ENCODE measurements around the gene FAM131A.
A peak's percentile ranks its signal among the peaks of the same experiment; 100 is the strongest.

The FAM131A gene

DNA sequence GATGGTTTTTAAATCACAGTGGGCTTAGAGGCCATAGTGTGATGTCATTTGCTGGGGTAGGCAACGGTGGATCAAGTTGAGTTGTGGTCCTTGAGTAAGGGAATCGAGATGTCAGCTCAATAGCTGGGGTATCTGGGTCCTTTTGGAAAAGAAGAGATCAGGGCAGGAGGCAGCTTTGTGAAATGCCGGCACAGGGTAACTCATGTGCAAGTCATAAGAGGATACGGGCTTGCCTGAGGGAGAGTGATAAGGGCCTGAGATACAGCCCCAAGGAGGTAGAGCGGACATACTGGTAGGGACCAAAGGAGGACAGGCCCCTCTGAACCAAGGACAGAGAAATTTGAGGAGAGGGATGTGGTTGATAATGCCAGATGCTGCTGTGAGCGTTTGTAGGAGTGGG, 4.2 kb upstream of the FAM131A start:
- no peak for DNase-seq
- Histone ChIP-seq H3K4me3 (ENCODE audit: control insufficient read depth in 1 of 7, extremely low read depth in 1 of 7, insufficient read depth in 4 of 7, low read depth in 2 of 7, low read length in 6 of 7) (no peak overlapping the region), H3K27ac (ENCODE audit: insufficient read depth in 1 of 2, low read depth in 1 of 2, low read length in 2 of 2, poor library complexity in 1 of 2, severe bottlenecking in 2 of 2) (peak overlapping the region; percentile 2 to 35), H3K4me1 (ENCODE audit: control extremely low read depth in 1 of 4, control insufficient read depth in 4 of 4, insufficient read depth in 4 of 4, low read length in 3 of 4) (peaks cover 1 to 25% (median 17%) of the 10 kb centered on the region in 4 experiments), H3K36me3 (ENCODE audit: control insufficient read depth in 4 of 4, insufficient read depth in 4 of 4, low read length in 3 of 4) (peaks cover 17 to 69% (median 57%) of the 10 kb centered on the region in 4 experiments), H3K9me3 (ENCODE audit: control extremely low read depth in 1 of 5, control insufficient read depth in 4 of 5, insufficient read depth in 2 of 5, low read depth in 1 of 5, low read length in 4 of 5) (no peaks in the 10 kb centered on the region), H3K27me3 (replicated peaks in 2 of 5; ENCODE audit: control insufficient read depth in 4 of 5, insufficient read depth in 5 of 5, low read length in 4 of 5) (no peaks in the 10 kb centered on the region)
- ChIA-PET POLR2A (no interaction called here), CTCF (interaction anchor here (0.8 to 1.4 kb wide), 2 partner anchors 20 to 23 kb away, joined by 3 to 5 read pairs; no protein-coding TSS in a partner anchor)
- WGBS (ENCODE audit: insufficient coverage): 95% methylated on average over 6 of the region's 6 CpGs

DNA sequence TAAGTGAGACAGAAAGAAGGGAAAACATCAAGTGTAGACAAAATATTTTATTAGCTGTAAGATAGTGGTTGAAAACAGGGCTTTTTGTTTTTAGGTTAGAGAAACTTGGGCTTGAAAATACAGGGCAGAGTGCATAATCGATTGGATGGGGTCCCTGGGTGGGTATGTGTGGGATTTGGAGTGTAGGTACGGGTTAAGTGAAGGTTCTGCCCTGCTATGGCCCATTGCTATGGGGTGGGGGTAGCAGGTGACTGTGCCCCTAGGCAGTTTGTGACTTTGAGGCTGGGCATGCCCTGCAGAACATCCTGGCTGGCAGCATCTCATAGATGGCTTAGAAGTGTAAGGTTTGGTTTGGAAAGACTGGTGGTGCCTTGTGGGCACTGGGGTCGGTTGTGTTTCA, 3.7 kb upstream of the FAM131A start:
- no peaks in the 10 kb centered on the region for H3K9me3 ChIP-seq (ENCODE audit: control extremely low read depth in 1 of 5, control insufficient read depth in 4 of 5, insufficient read depth in 2 of 5, low read depth in 1 of 5, low read length in 4 of 5)
- H3K27ac ChIP-seq (ENCODE audit: insufficient read depth in 1 of 2, low read depth in 1 of 2, low read length in 2 of 2, poor library complexity in 1 of 2, severe bottlenecking in 2 of 2): peak overlapping the region; percentile 2 to 56
- no peaks in the 10 kb centered on the region for H3K27me3 ChIP-seq (replicated peaks in 2 of 5; ENCODE audit: control insufficient read depth in 4 of 5, insufficient read depth in 5 of 5, low read length in 4 of 5)
- WGBS (ENCODE audit: insufficient coverage): 100% methylated on average over 2 of the region's 3 CpGs
- CTCF ChIA-PET: interaction anchor here (0.8 to 1.4 kb wide), 2 partner anchors 20 to 23 kb away, joined by 3 to 5 read pairs; no protein-coding TSS in a partner anchor
- no peak overlapping the region for H3K4me3 ChIP-seq (ENCODE audit: control insufficient read depth in 1 of 7, extremely low read depth in 1 of 7, insufficient read depth in 4 of 7, low read depth in 2 of 7, low read length in 6 of 7)
- H3K4me1 ChIP-seq (ENCODE audit: control extremely low read depth in 1 of 4, control insufficient read depth in 4 of 4, insufficient read depth in 4 of 4, low read length in 3 of 4): peaks cover 1 to 30% (median 17%) of the 10 kb centered on the region in 4 experiments
- DNase-seq: no peak
- H3K36me3 ChIP-seq (ENCODE audit: control insufficient read depth in 4 of 4, insufficient read depth in 4 of 4, low read length in 3 of 4): peaks cover 12 to 64% (median 54%) of the 10 kb centered on the region in 4 experiments
- POLR2A ChIA-PET: no interaction called here

DNA sequence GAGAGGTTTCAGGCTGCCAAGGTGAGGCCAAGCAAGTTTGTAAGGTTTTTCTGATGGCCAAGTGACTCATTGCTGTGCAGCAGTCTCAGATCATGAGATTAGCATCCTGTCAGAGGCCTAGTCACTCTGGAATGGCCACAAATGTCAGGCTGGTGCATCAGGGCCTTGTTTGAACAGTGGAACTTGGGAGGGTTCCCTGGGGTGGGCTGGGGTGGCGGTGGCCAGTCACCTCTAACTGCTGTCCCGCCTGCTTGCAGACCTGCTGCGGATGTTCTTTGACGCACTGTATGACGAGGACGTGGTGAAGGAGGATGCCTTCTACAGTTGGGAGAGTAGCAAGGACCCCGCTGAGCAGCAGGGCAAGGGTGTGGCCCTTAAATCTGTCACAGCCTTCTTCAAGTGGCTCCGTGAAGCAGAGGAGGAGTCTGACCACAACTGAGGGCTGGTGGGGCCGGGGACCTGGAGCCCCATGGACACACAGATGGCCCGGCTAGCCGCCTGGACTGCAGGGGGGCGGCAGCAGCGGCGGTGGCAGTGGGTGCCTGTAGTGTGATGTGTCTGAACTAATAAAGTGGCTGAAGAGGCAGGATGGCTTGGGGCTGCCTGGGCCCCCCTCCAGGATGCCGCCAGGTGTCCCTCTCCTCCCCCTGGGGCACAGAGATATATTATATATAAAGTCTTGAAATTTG, 2.8 kb upstream of the FAM131A start:
- ChIA-PET CTCF (interaction anchor here (1.0 to 1.4 kb wide), 2 partner anchors 24 to 33 kb away, joined by 4 to 5 read pairs; no protein-coding TSS in a partner anchor), POLR2A (no interaction called here)
- peak overlapping the region; percentile 2 to 84 for H3K27ac ChIP-seq (ENCODE audit: insufficient read depth in 1 of 2, low read depth in 1 of 2, low read length in 2 of 2, poor library complexity in 1 of 2, severe bottlenecking in 2 of 2)
- peaks cover 1 to 32% (median 17%) of the 10 kb centered on the region in 4 experiments for H3K4me1 ChIP-seq (ENCODE audit: control extremely low read depth in 1 of 4, control insufficient read depth in 4 of 4, insufficient read depth in 4 of 4, low read length in 3 of 4)
- peaks cover 8 to 57% (median 46%) of the 10 kb centered on the region in 4 experiments for H3K36me3 ChIP-seq (ENCODE audit: control insufficient read depth in 4 of 4, insufficient read depth in 4 of 4, low read length in 3 of 4)
- no peaks in the 10 kb centered on the region for H3K9me3 ChIP-seq (ENCODE audit: control extremely low read depth in 1 of 5, control insufficient read depth in 4 of 5, insufficient read depth in 2 of 5, low read depth in 1 of 5, low read length in 4 of 5)
- 91% methylated on average over 7 of the region's 15 CpGs for WGBS (ENCODE audit: insufficient coverage)
- H3K27me3 ChIP-seq (replicated peaks in 2 of 5; ENCODE audit: control insufficient read depth in 4 of 5, insufficient read depth in 5 of 5, low read length in 4 of 5): no peaks in the 10 kb centered on the region
- H3K4me3 ChIP-seq (ENCODE audit: control insufficient read depth in 1 of 7, extremely low read depth in 1 of 7, insufficient read depth in 4 of 7, low read depth in 2 of 7, low read length in 6 of 7): no peak overlapping the region
- DNase-seq: peak in 2 of 3 donors; percentile 67 to 76

DNA sequence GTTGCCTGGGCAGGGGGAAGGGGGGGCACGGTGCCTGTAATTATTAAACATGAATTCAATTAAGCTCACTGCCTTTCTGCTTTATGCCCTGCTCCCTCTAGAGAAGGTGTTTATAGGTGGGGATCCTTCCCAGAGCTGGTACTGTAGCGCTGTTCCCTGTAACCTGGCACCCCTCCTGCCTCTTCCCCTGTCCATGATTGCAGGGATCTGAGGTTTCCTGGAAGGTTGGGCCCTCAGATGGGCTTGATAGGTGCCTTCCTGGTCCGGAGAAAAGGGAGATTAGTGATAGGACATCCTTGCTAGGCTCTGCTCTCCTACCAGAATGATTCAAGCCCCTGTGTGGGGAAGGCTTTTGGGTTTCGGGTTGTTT, 2.1 kb upstream of the FAM131A start:
- Histone ChIP-seq H3K27ac (ENCODE audit: insufficient read depth in 1 of 2, low read depth in 1 of 2, low read length in 2 of 2, poor library complexity in 1 of 2, severe bottlenecking in 2 of 2) (peak overlapping the region; percentile 61 to 84), H3K36me3 (ENCODE audit: control insufficient read depth in 4 of 4, insufficient read depth in 4 of 4, low read length in 3 of 4) (peaks cover 8 to 52% (median 40%) of the 10 kb centered on the region in 4 experiments), H3K4me3 (ENCODE audit: control insufficient read depth in 1 of 7, extremely low read depth in 1 of 7, insufficient read depth in 4 of 7, low read depth in 2 of 7, low read length in 6 of 7) (peak overlapping the region in 6 of 7 experiments; percentile 67 to 88 (median 74)), H3K9me3 (ENCODE audit: control extremely low read depth in 1 of 5, control insufficient read depth in 4 of 5, insufficient read depth in 2 of 5, low read depth in 1 of 5, low read length in 4 of 5) (no peaks in the 10 kb centered on the region), H3K27me3 (replicated peaks in 2 of 5; ENCODE audit: control insufficient read depth in 4 of 5, insufficient read depth in 5 of 5, low read length in 4 of 5) (no peaks in the 10 kb centered on the region), H3K4me1 (ENCODE audit: control extremely low read depth in 1 of 4, control insufficient read depth in 4 of 4, insufficient read depth in 4 of 4, low read length in 3 of 4) (peaks cover 1 to 32% (median 17%) of the 10 kb centered on the region in 4 experiments)
- ChIA-PET POLR2A (interaction anchor here (0.6 kb wide), 1 partner anchor 9 kb away, joined by 3 read pairs; no protein-coding TSS in a partner anchor), CTCF (interaction anchor here (1.0 kb wide), 1 partner anchor 34 kb away, joined by 4 read pairs; no protein-coding TSS in a partner anchor)
- DNase-seq: no peak
- WGBS (ENCODE audit: insufficient coverage): 67% methylated on average over 1 of the region's 4 CpGs

DNA sequence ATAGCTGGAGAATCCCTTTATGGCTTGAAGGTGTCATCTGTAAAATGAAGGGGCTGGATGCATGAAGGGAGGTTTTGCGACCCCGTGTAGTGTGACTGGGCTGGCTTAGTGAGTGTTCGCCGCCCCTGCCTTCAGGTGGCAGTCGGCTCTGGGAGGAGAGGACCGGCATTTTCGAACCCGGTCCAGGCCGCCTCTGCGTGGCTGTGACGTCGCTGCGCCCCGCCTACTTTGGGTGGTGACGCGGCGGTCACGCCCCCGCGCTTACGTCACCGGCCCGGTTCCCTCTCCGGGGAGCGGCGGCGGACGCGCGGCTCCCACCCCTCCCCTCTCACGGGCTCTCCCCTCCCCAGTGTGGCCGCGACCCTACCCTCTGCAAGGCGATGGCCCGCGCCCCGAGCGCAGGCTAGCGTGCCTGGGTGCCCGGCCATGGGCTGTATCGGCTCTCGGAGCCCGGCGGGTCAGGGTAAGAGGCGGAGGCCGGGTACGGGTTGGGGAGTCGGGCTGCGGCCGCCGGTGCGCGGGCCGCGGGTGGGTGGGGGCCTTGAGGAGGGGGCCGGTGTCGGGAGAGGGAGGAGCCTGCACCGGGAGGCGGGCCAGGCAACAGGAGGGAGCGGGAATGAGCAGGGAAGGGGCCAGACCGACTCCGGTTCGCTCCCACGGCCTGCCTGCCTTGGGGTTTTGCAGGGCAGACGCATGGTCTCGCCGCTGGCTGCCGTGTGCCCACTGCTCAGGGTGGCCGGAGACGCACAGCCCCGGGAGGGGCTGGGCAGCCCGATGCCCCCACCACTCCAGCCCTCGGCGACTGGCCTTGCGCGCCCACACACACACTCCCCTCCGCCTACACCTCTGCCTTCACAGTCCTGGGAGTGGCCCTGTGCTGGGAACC, 1.5 kb upstream of the FAM131A start:
- no peaks in the 10 kb centered on the region for H3K27me3 ChIP-seq (replicated peaks in 2 of 5; ENCODE audit: control insufficient read depth in 4 of 5, insufficient read depth in 5 of 5, low read length in 4 of 5)
- WGBS (ENCODE audit: insufficient coverage): under 1% methylated on average over 55 of the region's 77 CpGs
- H3K4me1 ChIP-seq (ENCODE audit: control extremely low read depth in 1 of 4, control insufficient read depth in 4 of 4, insufficient read depth in 4 of 4, low read length in 3 of 4): peaks cover 1 to 32% (median 18%) of the 10 kb centered on the region in 4 experiments
- CTCF ChIA-PET: interaction anchor here (1.0 to 1.7 kb wide), 3 partner anchors 15 to 34 kb away, joined by 3 to 5 read pairs (median 4); no protein-coding TSS in a partner anchor
- peak overlapping the region; percentile 43 to 88 (median 73) for H3K4me3 ChIP-seq (ENCODE audit: control insufficient read depth in 1 of 7, extremely low read depth in 1 of 7, insufficient read depth in 4 of 7, low read depth in 2 of 7, low read length in 6 of 7)
- DNase-seq: peak; percentile 69 to 84 (median 83)
- peaks cover 8 to 48% (median 37%) of the 10 kb centered on the region in 4 experiments for H3K36me3 ChIP-seq (ENCODE audit: control insufficient read depth in 4 of 4, insufficient read depth in 4 of 4, low read length in 3 of 4)
- POLR2A ChIA-PET: interaction anchor here (0.6 kb wide), 1 partner anchor 10 kb away, joined by 3 read pairs; no protein-coding TSS in a partner anchor
- H3K9me3 ChIP-seq (ENCODE audit: control extremely low read depth in 1 of 5, control insufficient read depth in 4 of 5, insufficient read depth in 2 of 5, low read depth in 1 of 5, low read length in 4 of 5): no peaks in the 10 kb centered on the region
- H3K27ac ChIP-seq (ENCODE audit: insufficient read depth in 1 of 2, low read depth in 1 of 2, low read length in 2 of 2, poor library complexity in 1 of 2, severe bottlenecking in 2 of 2): peak overlapping the region; percentile 61 to 84

DNA sequence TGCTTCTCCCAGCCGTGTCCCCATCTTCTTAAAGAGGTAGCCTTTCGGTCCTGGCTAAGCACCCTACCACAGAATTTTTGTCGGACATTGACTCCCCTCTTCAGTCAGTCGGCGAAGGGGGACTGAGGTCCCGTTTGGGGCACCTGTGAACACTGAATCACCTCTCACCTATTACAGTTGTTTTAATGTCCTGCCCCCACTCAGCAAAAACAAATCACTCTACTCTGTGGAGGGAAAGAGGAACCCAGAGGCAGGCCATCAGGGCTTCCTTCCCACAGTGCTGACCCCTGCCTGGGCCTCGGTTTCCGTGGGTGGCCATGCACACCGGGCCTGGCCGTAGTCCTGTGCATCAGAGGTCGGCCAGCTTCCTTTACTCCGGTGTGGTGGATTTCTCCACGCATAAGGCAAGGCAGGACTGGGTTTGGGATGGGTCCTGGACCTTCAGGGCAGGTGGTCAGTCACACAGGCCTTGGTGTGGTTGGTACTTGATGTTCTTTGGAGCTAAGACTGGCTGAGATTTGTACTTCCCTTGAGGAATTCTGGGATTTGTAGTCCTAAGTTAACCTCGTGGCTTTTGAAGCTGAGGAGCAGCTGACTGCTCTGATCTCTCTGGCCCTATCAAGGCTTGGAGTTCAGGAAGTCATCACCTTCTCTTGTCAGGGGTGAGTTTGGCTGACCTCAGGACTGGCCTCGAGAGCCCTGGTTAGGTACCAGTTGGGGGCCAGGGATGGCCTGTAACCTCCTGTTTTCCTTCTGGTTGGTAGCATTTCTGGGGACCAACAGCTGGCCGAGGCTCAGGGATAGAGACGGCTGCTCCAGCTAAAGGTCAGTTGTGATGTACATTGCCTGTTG, 627 bp upstream of the FAM131A start:
- peak in 1 of 3 donors; percentile 46 for DNase-seq
- H3K27ac ChIP-seq (ENCODE audit: insufficient read depth in 1 of 2, low read depth in 1 of 2, low read length in 2 of 2, poor library complexity in 1 of 2, severe bottlenecking in 2 of 2): peak overlapping the region in 1 of 2 experiments; percentile 84
- WGBS (ENCODE audit: insufficient coverage): 22% methylated on average over 15 of the region's 17 CpGs
- no peaks in the 10 kb centered on the region for H3K27me3 ChIP-seq (replicated peaks in 2 of 5; ENCODE audit: control insufficient read depth in 4 of 5, insufficient read depth in 5 of 5, low read length in 4 of 5)
- H3K4me1 ChIP-seq (ENCODE audit: control extremely low read depth in 1 of 4, control insufficient read depth in 4 of 4, insufficient read depth in 4 of 4, low read length in 3 of 4): peaks cover 1 to 32% (median 22%) of the 10 kb centered on the region in 4 experiments
- H3K4me3 ChIP-seq (ENCODE audit: control insufficient read depth in 1 of 7, extremely low read depth in 1 of 7, insufficient read depth in 4 of 7, low read depth in 2 of 7, low read length in 6 of 7): peak overlapping the region; percentile 43 to 88 (median 73)
- no peaks in the 10 kb centered on the region for H3K9me3 ChIP-seq (ENCODE audit: control extremely low read depth in 1 of 5, control insufficient read depth in 4 of 5, insufficient read depth in 2 of 5, low read depth in 1 of 5, low read length in 4 of 5)
- ChIA-PET POLR2A (no interaction called here), CTCF (interaction anchor here (0.8 to 4.3 kb wide), 10 partner anchors 10 to 101 kb away, joined by 3 to 29 read pairs (median 4); no protein-coding TSS in a partner anchor)
- H3K36me3 ChIP-seq (ENCODE audit: control insufficient read depth in 4 of 4, insufficient read depth in 4 of 4, low read length in 3 of 4): peaks cover 2 to 41% (median 29%) of the 10 kb centered on the region in 4 experiments

All from common myeloid progenitor, CD34-positive (primary cell).